Astrocyte (in vitro differentiated cells and primary cell): ENCODE measurements around the gene TMEM170B. TPM values are rescaled to one million over a fixed set of nuclear protein-coding genes. Genes with fewer than 3 reads are reported as not detected.

ENCODE experiments used
- DNase-seq: peaks from one replicate; pipeline ENCODE4 v3.0.0-alpha.2; 2010; ENCODE audit warnings: low read depth
- FAIRE-seq: peaks from 2 replicates; lab custom pipeline; 2011; peaks lifted over from hg19 to GRCh38; lab: Jason Lieb, UNC
- H2AFZ ChIP-seq: 2 replicates; pipeline ENCODE4 v1.6.0; 2012; ENCODE audit warnings: low read depth, low read length, inconsistent platforms
- H3K27ac ChIP-seq: 2 replicates; pipeline ENCODE4 v1.5.1; 2011; ENCODE audit warnings: low read depth, low read length, inconsistent platforms
- H3K27me3 ChIP-seq: 2 replicates; pipeline ENCODE4 v1.6.0; 2011; ENCODE audit warnings: low read length, inconsistent platforms; ENCODE audit not compliant: insufficient read depth
- H3K36me3 ChIP-seq: 2 replicates; pipeline ENCODE4 v1.5.1; 2011; ENCODE audit warnings: low read length, inconsistent platforms; ENCODE audit not compliant: insufficient read depth
- H3K4me1 ChIP-seq: 2 replicates; pipeline ENCODE4 v1.5.1; 2011; ENCODE audit warnings: low read length, inconsistent platforms; ENCODE audit not compliant: insufficient read depth
- H3K4me2 ChIP-seq: 2 replicates; pipeline ENCODE4 v1.6.0; 2012; ENCODE audit warnings: low read length, inconsistent platforms
- H3K4me3 ChIP-seq: 2 replicates; pipeline ENCODE4 v1.5.1; 2011; ENCODE audit warnings: low read depth, mild to moderate bottlenecking, low read length, inconsistent platforms; ENCODE audit not compliant: insufficient read depth
- H3K79me2 ChIP-seq: 2 replicates; pipeline ENCODE4 v1.6.0; 2012; ENCODE audit warnings: mild to moderate bottlenecking, low read length, inconsistent platforms; ENCODE audit not compliant: insufficient read depth
- H3K9ac ChIP-seq: 2 replicates; pipeline ENCODE4 v1.6.0; 2012; ENCODE audit warnings: mild to moderate bottlenecking, low read length, inconsistent platforms
- H3K9me3 ChIP-seq: 2 replicates; pipeline ENCODE4 v1.5.1; 2012; ENCODE audit warnings: low read depth, mild to moderate bottlenecking, low read length, inconsistent platforms; ENCODE audit not compliant: insufficient read depth
- H4K20me1 ChIP-seq: 2 replicates; pipeline ENCODE4 v1.6.0; 2012; ENCODE audit warnings: low read length, inconsistent platforms; ENCODE audit not compliant: insufficient read depth
- H3K27ac Mint-ChIP-seq: one replicate; pipeline ENCODE4 v1.8.0; 2021; ENCODE audit warnings: mild to moderate bottlenecking, mixed read lengths; ENCODE audit not compliant: unreplicated experiment
- H3K27me3 Mint-ChIP-seq: one replicate; pipeline ENCODE4 v1.8.0; 2021; ENCODE audit warnings: low read depth, mixed read lengths; ENCODE audit not compliant: unreplicated experiment
- H3K36me3 Mint-ChIP-seq: one replicate; pipeline ENCODE4 v1.8.0; 2021; ENCODE audit warnings: low read depth, mixed read lengths; ENCODE audit not compliant: unreplicated experiment
- H3K4me1 Mint-ChIP-seq: one replicate; pipeline ENCODE4 v1.8.0; 2021; ENCODE audit warnings: low read depth, mixed read lengths; ENCODE audit not compliant: unreplicated experiment
- H3K4me3 Mint-ChIP-seq: one replicate; pipeline ENCODE4 v1.8.0; 2021; ENCODE audit warnings: mild to moderate bottlenecking, moderate library complexity, mixed read lengths; ENCODE audit not compliant: unreplicated experiment
- H3K9me3 Mint-ChIP-seq: one replicate; pipeline ENCODE4 v1.8.0; 2021; ENCODE audit warnings: mild to moderate bottlenecking, mixed read lengths; ENCODE audit not compliant: unreplicated experiment
- EZH2 ChIP-seq: IDR thresholded peaks from 2 replicates; pipeline ENCODE4 v1.6.1; 2012; ENCODE audit warnings: mild to moderate bottlenecking, low read length, inconsistent platforms; ENCODE audit not compliant: insufficient read depth
- total RNA-seq: library from RNA; stranded (reverse); gene quantifications from 2 replicates; pipeline ENCODE4 v1.2.1, GENCODE V29; 2021
- TF ChIP-seq, protein P1 (sequence below): IDR thresholded peaks from 2 replicates; pipeline ENCODE4 v1.5.1; 2011; ENCODE audit warnings: low read depth, mild to moderate bottlenecking, inconsistent platforms, low read length, moderate library complexity; ENCODE audit not compliant: insufficient read depth

Gene TMEM170B
- total RNA-seq, 1 donor from 2014 or later, result 2.5 TPM

DNA sequence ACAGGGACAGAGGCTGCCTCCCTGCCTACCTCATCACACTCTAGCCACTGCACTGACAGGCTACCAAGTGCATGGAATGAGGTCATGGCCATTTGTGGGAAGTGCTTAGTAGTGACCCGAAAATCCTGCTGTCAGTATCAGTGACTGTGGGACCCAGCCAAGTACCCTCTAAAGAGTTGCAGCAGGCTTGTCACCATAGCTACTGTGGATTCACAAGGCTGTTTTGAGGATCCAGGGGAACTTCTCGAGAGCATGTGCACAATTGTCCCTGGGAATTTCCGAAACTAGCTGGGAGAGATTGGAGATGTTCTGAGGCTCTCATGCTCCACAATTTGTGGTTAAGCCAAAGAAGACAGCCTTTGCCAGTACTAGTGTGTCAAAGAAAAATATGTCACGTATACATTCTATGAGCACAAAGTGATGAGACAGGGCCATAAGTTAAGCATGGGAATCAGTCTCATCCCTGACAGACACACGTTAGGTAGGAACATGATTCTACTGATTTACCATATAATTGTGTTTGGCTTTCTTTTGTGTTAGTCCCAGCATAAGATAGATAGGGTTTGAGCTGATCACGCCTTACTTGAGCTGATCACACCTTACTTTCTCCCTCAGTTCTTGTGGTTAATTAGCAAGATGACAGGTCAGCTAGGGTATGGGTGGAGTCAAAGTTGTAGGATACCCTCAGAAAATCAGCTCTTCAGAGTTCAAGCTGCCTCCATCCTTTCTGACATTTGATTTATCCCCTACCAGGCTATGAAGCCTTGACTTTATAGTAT lies 42.6 kb upstream of the TMEM170B start:
- no peaks in the 10 kb centered on the region for H3K27me3 ChIP-seq
- H3K9ac ChIP-seq, result no peak overlapping the region
- TF ChIP-seq EZH2, result no peak
- TF ChIP-seq, protein P1, sequence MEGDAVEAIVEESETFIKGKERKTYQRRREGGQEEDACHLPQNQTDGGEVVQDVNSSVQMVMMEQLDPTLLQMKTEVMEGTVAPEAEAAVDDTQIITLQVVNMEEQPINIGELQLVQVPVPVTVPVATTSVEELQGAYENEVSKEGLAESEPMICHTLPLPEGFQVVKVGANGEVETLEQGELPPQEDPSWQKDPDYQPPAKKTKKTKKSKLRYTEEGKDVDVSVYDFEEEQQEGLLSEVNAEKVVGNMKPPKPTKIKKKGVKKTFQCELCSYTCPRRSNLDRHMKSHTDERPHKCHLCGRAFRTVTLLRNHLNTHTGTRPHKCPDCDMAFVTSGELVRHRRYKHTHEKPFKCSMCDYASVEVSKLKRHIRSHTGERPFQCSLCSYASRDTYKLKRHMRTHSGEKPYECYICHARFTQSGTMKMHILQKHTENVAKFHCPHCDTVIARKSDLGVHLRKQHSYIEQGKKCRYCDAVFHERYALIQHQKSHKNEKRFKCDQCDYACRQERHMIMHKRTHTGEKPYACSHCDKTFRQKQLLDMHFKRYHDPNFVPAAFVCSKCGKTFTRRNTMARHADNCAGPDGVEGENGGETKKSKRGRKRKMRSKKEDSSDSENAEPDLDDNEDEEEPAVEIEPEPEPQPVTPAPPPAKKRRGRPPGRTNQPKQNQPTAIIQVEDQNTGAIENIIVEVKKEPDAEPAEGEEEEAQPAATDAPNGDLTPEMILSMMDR, result no peak
- no peaks in the 10 kb centered on the region for H3K36me3 ChIP-seq
- Mint-ChIP-seq H3K36me3 (no peaks in the 10 kb centered on the region), H3K9me3 (no peaks in the 10 kb centered on the region), H3K27me3 (no peaks in the 10 kb centered on the region), H3K4me3 (no peak overlapping the region), H3K27ac (peak overlapping the region; percentile 71), H3K4me1 (peaks cover 21% of the 10 kb centered on the region)
- peaks cover 7% of the 10 kb centered on the region for H3K4me1 ChIP-seq
- no peak overlapping the region for H3K4me3 ChIP-seq
- no peak for DNase-seq
- H3K79me2 ChIP-seq, result no peaks in the 10 kb centered on the region
- no peak overlapping the region for H3K27ac ChIP-seq
- H4K20me1 ChIP-seq, result no peaks in the 10 kb centered on the region
- no peak for FAIRE-seq
- no peak overlapping the region for H3K4me2 ChIP-seq
- H3K9me3 ChIP-seq, result no peaks in the 10 kb centered on the region
- H2AFZ ChIP-seq, result peak overlapping the region; percentile 4

DNA sequence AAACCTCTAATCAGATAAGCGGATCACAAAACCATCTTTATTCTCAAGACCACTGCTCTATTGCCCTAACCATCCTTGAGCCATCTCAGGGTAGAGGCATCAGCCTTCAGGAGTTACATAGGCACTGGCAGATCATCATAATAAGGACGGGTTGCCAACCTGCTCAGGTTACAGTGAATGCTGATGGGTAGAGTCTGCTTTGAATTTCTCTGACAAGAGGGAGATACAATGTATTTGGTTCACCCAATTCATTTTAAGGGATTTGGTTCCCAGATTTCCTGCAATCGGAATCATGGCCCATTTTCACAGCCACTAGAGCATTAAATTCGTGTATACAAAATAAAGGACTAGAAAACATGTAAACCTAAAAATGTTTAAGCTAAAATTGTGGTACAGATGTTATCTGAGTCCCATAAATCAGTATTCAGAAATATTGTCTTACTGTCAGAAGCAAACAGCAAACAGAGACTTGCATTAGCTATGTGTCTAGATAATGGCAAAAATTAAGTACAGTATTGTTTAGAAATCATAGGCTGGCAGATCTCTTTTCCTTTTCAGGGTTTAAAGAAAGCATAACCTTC lies 41.9 kb upstream of the TMEM170B start:
- H3K27ac Mint-ChIP-seq, result peak overlapping the region; percentile 71

More for the DNA sequence above, 41.9 kb upstream of the TMEM170B start:
- H3K9me3 Mint-ChIP-seq, result no peaks in the 10 kb centered on the region
- H4K20me1 ChIP-seq, result no peaks in the 10 kb centered on the region
- no peaks in the 10 kb centered on the region for H3K36me3 ChIP-seq
- H3K4me1 Mint-ChIP-seq, result peaks cover 23% of the 10 kb centered on the region
- H2AFZ ChIP-seq, result peak overlapping the region; percentile 24
- no peak overlapping the region for H3K4me3 Mint-ChIP-seq
- peaks cover 10% of the 10 kb centered on the region for H3K4me1 ChIP-seq
- H3K27me3 ChIP-seq, result no peaks in the 10 kb centered on the region
- peak overlapping the region; percentile 30 for H3K27ac ChIP-seq
- H3K9ac ChIP-seq, result peak overlapping the region; percentile 59
- FAIRE-seq, result no peak
- no peak for TF ChIP-seq EZH2
- TF ChIP-seq, protein P1, result no peak
- H3K9me3 ChIP-seq, result no peaks in the 10 kb centered on the region
- H3K79me2 ChIP-seq, result no peaks in the 10 kb centered on the region
- no peaks in the 10 kb centered on the region for H3K27me3 Mint-ChIP-seq
- DNase-seq, result no peak
- H3K36me3 Mint-ChIP-seq, result no peaks in the 10 kb centered on the region
- H3K4me3 ChIP-seq, result no peak overlapping the region
- H3K4me2 ChIP-seq, result peak overlapping the region; percentile 43
